Prostate gland (tissue), 2 donors: Measurements from ENCODE around the gene MPPE1.

ENCODE experiments used
- CTCF ChIP-seq, 4 experiments: fragments of 200-600 bp in 2 of 4; fragments of 450-650 bp in 2 of 4; sonication (generic) in 2 of 4; IDR thresholded peaks; 1 replicate in 3 of 4; 2 replicates in 1 of 4; pipeline ENCODE4 v1.5.1; 2016 to 2019; ENCODE audit warnings: antibody characterized with exemption in 4 of 4, mild to moderate bottlenecking in 2 of 4, moderate library complexity in 2 of 4
- POLR2A ChIP-seq: fragments of 450-650 bp; IDR thresholded peaks from one replicate; pipeline ENCODE4 v1.6.1; 2016; ENCODE audit warnings: antibody characterized with exemption, mild to moderate bottlenecking
- POLR2AphosphoS5 ChIP-seq: sonication (generic); formaldehyde crosslinking; IDR thresholded peaks from one replicate; pipeline ENCODE4 v1.6.1; 2017; ENCODE audit warnings: antibody characterized with exemption

- no peak for TF ChIP-seq POLR2A
- TF ChIP-seq CTCF (IDR thresholded peaks at IDR 0.05): no peak
- no peak for TF ChIP-seq POLR2AphosphoS5
Measured at GRCh38 chr18:11882636-11883035, 25.5 kb downstream of the MPPE1 start.
